ENCODE data around the gene ELAPOR1. TPM values are rescaled to one million over a fixed set of nuclear protein-coding genes. Genes with fewer than 3 reads are reported as not detected.
A peak's percentile ranks its signal among the peaks of the same experiment; 100 is the strongest.

The ELAPOR1 gene
- total and polyA plus RNA-seq, 9 of the 15 experiments (the other 6 are each of a cell fraction or from before 2014, with no cell fraction given): 0.07 to 1.2 (median 0.18) TPM

DNA sequence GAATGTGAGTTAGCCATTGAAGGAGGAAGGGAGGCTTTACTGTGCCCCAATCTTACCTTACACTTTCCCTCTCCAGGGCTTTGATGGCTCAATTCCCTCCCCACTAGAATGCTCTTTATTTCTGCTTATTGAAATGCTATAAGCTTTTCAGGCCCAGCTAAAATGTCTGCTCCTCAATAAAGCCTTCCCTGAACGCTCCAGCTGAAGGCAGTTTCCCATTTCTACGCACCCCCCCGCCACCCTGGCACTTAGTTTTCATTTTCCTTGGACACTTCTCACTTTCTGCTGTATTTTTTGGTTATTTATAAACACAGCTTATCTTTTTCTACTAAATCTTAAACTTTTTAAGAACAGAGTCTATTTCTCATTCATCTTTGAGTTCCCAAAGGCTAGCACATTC, 30.4 kb upstream of the ELAPOR1 start:
- 93% methylated on average over 3 of the region's 3 CpGs for WGBS (ENCODE audit: insufficient coverage, low coverage, missing lambda C conversion rate)
- no peak for FAIRE-seq
- intact Hi-C loops (cut with micrococcal nuclease): no loop called here
- Histone ChIP-seq H3K4me2 (ENCODE audit: insufficient read depth, low read length) (no peak overlapping the region), H3K27ac (ENCODE audit: extremely low read depth, low read depth, low read length) (peak overlapping the region; percentile 28; the same call in 1 of the 3 replicates), H4K20me1 (replicated peaks; ENCODE audit: control insufficient read depth, insufficient read depth, low read length) (no peaks in the 10 kb centered on the region), H3K27me3 (ENCODE audit: control insufficient read depth in 2 of 2, insufficient read depth in 2 of 2, low read length in 2 of 2) (no peaks in the 10 kb centered on the region), H2AFZ (ENCODE audit: low read depth, low read length) (peak overlapping the region; percentile 93), H3K9ac (ENCODE audit: insufficient read depth in 1 of 2, low read depth in 2 of 2, low read length in 2 of 2) (no peak overlapping the region), H3K4me3 (no peak overlapping the region), H3K79me2 (ENCODE audit: control insufficient read depth, insufficient read depth, low read length) (no peaks in the 10 kb centered on the region), H3K4me1 (replicated peaks in 1 of 2; ENCODE audit: control insufficient read depth in 2 of 2, insufficient read depth in 2 of 2, low read length in 2 of 2) (peaks cover 18 to 37% of the 10 kb centered on the region in 2 experiments), H3K9me1 (ENCODE audit: control insufficient read depth, insufficient read depth, low read length) (no peaks in the 10 kb centered on the region), H3K36me3 (ENCODE audit: control insufficient read depth, insufficient read depth, low read length) (no peaks in the 10 kb centered on the region), H3K9me3 (replicated peaks; ENCODE audit: control insufficient read depth, insufficient read depth, low read depth, low read length) (no peaks in the 10 kb centered on the region)
- in situ Hi-C loops (cut with MboI): no loop called here
- no peak for ATAC-seq
- BruUV-seq (replicated peaks): no TSS peak
- ChIA-PET CTCF (ENCODE audit: low intra/inter-chr PET ratio) (no interaction called here), POLR2A (interaction anchor here (0.7 to 2.9 kb wide), 6 partner anchors 7 to 269 kb away, joined by 3 to 22 read pairs (median 4); partner anchors contain the start of genes CLCC1, TMEM167B and WDR47)
- no peak for TF ChIP-seq ZFP30 (CRISPR knock-in tag; IDR thresholded peaks at IDR 0.05; ENCODE audit: borderline replicate concordance)
- TF ChIP-seq ZNF408 (CRISPR knock-in tag; IDR thresholded peaks at IDR 0.05; ENCODE audit: low read depth): no peak
- TF ChIP-seq IRF2 (CRISPR knock-in tag; IDR thresholded peaks at IDR 0.05): no peak
- no peak for TF ChIP-seq SMC3 (conservative IDR thresholded peaks at IDR 0.05; ENCODE audit: insufficient read depth, low read depth, low read length)
- TF ChIP-seq EP400 (IDR thresholded peaks at IDR 0.05): no peak
- TF ChIP-seq SAP30 (IDR thresholded peaks at IDR 0.05; ENCODE audit: borderline replicate concordance, insufficient read depth, low read depth, low read length, poor library complexity, severe bottlenecking): no peak
- no peak for TF ChIP-seq CCAR2 (IDR thresholded peaks at IDR 0.05; ENCODE audit: low read depth, low read length)
- TF ChIP-seq RBFOX2 (IDR thresholded peaks at IDR 0.05; ENCODE audit: low read depth, low read length): no peak
- TF ChIP-seq ZNF232 (CRISPR knock-in tag; IDR thresholded peaks at IDR 0.05): no peak
- TF ChIP-seq, protein P1, sequence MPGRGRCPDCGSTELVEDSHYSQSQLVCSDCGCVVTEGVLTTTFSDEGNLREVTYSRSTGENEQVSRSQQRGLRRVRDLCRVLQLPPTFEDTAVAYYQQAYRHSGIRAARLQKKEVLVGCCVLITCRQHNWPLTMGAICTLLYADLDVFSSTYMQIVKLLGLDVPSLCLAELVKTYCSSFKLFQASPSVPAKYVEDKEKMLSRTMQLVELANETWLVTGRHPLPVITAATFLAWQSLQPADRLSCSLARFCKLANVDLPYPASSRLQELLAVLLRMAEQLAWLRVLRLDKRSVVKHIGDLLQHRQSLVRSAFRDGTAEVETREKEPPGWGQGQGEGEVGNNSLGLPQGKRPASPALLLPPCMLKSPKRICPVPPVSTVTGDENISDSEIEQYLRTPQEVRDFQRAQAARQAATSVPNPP (IDR thresholded peaks at IDR 0.05; ENCODE audit: borderline replicate concordance, insufficient read depth, insufficient read length): no peak
- TF ChIP-seq ZNF766 (CRISPR knock-in tag; conservative IDR thresholded peaks at IDR 0.05): no peak
- TF ChIP-seq ZC3H4 (CRISPR knock-in tag; IDR thresholded peaks at IDR 0.05; ENCODE audit: borderline replicate concordance): no peak
- TF ChIP-seq FOXA3 (CRISPR knock-in tag; conservative IDR thresholded peaks at IDR 0.05 in 1 of 2, IDR thresholded peaks at IDR 0.05 in 1 of 2): no peak
- DNase-seq (ENCODE audit: extremely low read depth in 1 of 4, low spot score in 3 of 4): no peak

Measured in K562 (cell line).